Measurements from ENCODE around the gene PALB2.

PALB2 gene

DNA sequence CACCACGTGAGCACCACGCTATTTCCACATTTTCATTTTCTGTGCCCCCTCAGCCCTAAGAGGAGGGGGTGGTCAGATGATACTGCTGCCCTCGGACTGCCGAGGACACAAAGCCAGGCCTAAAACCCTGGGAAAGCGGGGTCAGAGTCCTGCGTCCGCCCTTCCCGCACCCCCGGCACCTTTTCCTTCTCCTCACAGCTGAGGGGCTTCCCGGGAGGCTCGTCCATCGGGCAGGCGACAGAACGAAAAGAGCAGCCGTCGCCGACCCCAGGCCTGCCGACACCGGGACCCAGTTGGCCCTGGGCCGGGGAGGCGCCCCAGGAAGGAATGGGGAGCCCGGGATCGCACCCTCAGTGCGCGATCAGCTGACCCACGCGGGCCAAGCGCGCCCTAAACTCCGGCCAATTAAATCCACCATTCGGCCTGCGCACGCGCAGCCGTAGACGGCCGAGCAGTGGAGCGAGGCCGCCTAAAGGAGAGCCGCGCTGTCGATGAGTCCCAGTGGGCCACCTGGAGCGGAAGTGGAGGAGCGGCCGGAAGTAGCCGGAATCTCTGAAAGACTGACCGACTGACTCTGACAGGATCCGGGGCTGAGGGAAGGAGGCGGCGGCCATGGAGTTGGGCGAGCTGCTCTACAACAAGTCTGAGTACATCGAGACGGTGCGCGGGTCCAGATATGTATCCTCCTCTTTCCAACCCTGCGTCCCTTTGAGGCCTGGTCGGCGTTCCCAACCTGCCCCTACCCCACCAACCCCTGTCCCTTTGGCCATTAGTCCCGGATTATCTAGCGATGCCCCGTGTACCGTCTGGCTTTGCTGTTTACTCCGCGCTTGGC lies at the start of gene PALB2, which contains the start of gene DCTN5:
Gene PALB2 (minus strand): TSS at position 380 of the 835 bp plus-strand sequence. CDS start 153 bp downstream, at position 227.
Gene DCTN5 (plus strand): TSS at position 536 of the 835 bp plus-strand sequence. CDS start 77 bp downstream, at position 613.
- DNase-seq (peak; percentile 92), ATAC-seq (replicated peaks) (peak; percentile 97)
- peak within 1 kb of the TSS; percentile 95 to 97 for H3K4me3 Mint-ChIP-seq
- H3K4me1 Mint-ChIP-seq, result peaks cover 21 to 32% of the 10 kb centered on the region in 2 donors
- peak within 1 kb of the TSS; percentile 98 for H3K27ac Mint-ChIP-seq
- peaks cover 17 to 40% of the 10 kb centered on the region in 2 donors for H3K36me3 Mint-ChIP-seq
- no peaks in the 10 kb centered on the region for H3K9me3 Mint-ChIP-seq
- H3K27me3 Mint-ChIP-seq, result no peaks in the 10 kb centered on the region

GRCh38 chr16:23689442-23690187 lies 48.5 kb upstream of the PALB2 start:
- no peak for ATAC-seq (replicated peaks)
- Mint-ChIP-seq H3K9me3 (no peaks in the 10 kb centered on the region), H3K4me3 (no peak overlapping the region), H3K27me3 (peaks cover 0 to 5% of the 10 kb centered on the region in 2 donors), H3K27ac (no peak overlapping the region), H3K4me1 (peaks cover 3% of the 10 kb centered on the region in 2 donors), H3K36me3 (peaks cover 16 to 43% of the 10 kb centered on the region in 2 donors)
- no peak for DNase-seq

- no peaks in the 10 kb centered on the region for H3K4me1 Mint-ChIP-seq
- H3K9me3 Mint-ChIP-seq, result no peaks in the 10 kb centered on the region
- DNase-seq, result no peak
- H3K4me3 Mint-ChIP-seq, result no peak overlapping the region
- H3K36me3 Mint-ChIP-seq, result peaks cover 28 to 57% of the 10 kb centered on the region in 2 donors
- no peak for ATAC-seq (replicated peaks)
- no peak overlapping the region for H3K27ac Mint-ChIP-seq
- H3K27me3 Mint-ChIP-seq, result no peaks in the 10 kb centered on the region
Observed at GRCh38 chr16:23687034-23687808, 46.1 kb upstream of the PALB2 start.

DNA sequence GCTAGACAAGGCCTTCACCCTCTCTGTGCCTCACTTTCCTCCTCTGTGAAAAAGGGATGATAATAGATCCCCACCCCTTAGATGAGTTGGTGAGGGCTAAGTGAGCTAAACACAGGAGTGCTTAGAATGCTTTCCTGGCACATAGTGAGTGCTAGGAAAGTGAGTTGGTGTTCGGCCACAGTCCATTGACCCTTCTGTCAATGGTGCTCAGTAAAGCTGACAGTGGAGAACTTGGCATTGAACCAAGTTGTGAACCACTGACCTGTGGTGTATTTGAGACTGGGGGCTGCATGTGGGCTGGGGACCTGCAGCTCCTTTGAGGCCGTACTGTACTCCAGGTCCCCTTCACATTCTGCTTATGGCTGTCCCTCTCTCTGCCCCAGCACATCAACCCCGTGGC lies 42.4 kb upstream of the PALB2 start:
- DNase-seq (no peak), ATAC-seq (replicated peaks) (no peak)
- Mint-ChIP-seq H3K4me3 (no peak overlapping the region), H3K27me3 (peaks cover 5 to 7% of the 10 kb centered on the region in 2 donors), H3K36me3 (peaks cover 27 to 52% of the 10 kb centered on the region in 2 donors), H3K4me1 (peaks cover 8 to 16% of the 10 kb centered on the region in 2 donors), H3K9me3 (no peaks in the 10 kb centered on the region), H3K27ac (no peak overlapping the region)

DNA sequence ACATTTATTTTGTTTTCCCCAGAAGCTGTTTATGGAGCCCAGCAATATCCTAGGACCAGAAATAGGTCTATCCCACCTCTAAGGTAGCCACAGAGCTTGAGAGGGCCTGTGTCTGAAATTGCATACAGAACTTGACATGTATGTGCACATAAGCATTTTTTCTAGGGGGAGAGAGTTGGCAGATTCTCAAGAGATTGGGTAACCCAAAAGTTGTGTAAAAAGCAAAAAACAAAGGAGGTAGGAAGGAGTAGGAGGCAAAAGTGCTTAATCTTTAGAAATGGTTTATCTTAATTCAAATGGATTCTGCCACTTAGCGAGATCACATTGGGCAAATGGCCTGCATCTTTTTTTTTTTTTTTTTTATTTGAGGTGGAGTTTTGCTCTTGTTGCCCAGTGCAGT lies 41.1 kb upstream of the PALB2 start:
- Mint-ChIP-seq H3K4me1 (peaks cover 10 to 22% of the 10 kb centered on the region in 2 donors), H3K27me3 (peaks cover 5 to 7% of the 10 kb centered on the region in 2 donors), H3K36me3 (peaks cover 22 to 39% of the 10 kb centered on the region in 2 donors), H3K27ac (no peak overlapping the region), H3K4me3 (no peak overlapping the region), H3K9me3 (no peaks in the 10 kb centered on the region)
- ATAC-seq (replicated peaks), result no peak
- DNase-seq, result no peak

DNA sequence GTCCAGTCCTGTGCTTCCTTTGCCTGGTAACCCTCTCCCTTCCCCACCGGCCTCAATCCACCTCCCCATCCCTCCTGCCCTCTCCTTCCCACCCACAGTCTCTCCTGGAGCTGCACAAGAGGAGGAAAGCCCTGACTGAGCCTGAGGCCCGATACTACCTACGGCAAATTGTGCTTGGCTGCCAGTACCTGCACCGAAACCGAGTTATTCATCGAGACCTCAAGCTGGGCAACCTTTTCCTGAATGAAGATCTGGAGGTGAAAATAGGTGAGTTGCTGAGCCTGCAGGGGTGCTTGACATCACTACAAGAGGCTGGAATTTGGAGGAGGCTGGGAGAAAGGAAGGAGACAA lies 38.9 kb upstream of the PALB2 start:
- H3K4me3 Mint-ChIP-seq, result peak overlapping the region; percentile 84 to 85
- H3K36me3 Mint-ChIP-seq, result peaks cover 24 to 38% of the 10 kb centered on the region in 2 donors
- no peak overlapping the region for H3K27ac Mint-ChIP-seq
- peaks cover 10 to 22% of the 10 kb centered on the region in 2 donors for H3K4me1 Mint-ChIP-seq
- H3K9me3 Mint-ChIP-seq, result no peaks in the 10 kb centered on the region
- ATAC-seq (replicated peaks), result no peak
- peaks cover 5 to 7% of the 10 kb centered on the region in 2 donors for H3K27me3 Mint-ChIP-seq
- DNase-seq, result no peak

DNA sequence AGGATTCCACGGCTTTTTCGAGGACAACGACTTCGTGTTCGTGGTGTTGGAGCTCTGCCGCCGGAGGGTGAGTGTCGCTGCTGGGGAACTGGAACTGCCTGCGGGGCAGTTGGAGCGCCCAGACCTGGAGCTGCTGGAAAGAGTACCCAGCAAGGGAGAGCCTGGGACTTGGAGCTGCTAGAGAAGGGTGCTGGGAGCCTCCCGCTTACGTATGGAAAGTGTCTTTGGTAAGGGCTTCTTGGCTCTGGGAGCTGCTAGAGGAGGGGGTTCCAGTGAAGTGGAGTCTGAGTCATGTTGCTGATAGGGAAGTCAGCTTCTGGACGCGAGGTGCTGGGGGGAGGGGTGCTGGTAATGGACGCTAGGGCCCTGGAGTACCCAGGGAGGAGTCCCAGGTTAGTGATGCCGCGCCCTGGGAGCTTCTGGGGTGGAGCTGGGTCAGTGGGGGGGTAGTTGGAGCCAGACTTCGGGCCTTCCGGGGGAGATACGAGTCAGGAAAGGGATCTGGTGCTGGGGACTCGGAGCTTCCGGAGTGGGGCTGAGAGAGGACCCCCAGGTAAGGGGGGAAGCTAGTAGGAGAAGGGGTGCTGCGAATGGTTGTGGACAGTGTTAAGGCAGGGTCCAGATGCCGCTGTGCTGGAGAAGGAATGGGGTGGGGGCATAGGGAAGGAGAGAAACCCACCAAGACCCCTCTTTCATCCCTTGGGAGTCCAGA lies 38.3 kb upstream of the PALB2 start:
- DNase-seq, result no peak
- H3K4me1 Mint-ChIP-seq, result peaks cover 10 to 22% of the 10 kb centered on the region in 2 donors
- peak overlapping the region; percentile 53 for H3K27ac Mint-ChIP-seq
- H3K9me3 Mint-ChIP-seq, result no peaks in the 10 kb centered on the region
- peak overlapping the region; percentile 84 to 85 for H3K4me3 Mint-ChIP-seq
- H3K27me3 Mint-ChIP-seq, result peaks cover 5 to 7% of the 10 kb centered on the region in 2 donors
- peak; percentile 32 to 38 for ATAC-seq (replicated peaks)
- H3K36me3 Mint-ChIP-seq, result peaks cover 27 to 40% of the 10 kb centered on the region in 2 donors

GRCh38 chr16:23678430-23679273 lies 37.5 kb upstream of the PALB2 start, which contains the start of gene PLK1:
Gene PLK1, plus strand, starts transcription at chr16:23678889. Its CDS starts 44 bp downstream, at chr16:23678933.
- Mint-ChIP-seq H3K4me1 (peaks cover 10 to 22% of the 10 kb centered on the region in 2 donors), H3K27me3 (peaks cover 5 to 7% of the 10 kb centered on the region in 2 donors), H3K27ac (peak within 1 kb of the TSS; percentile 53), H3K4me3 (peak within 1 kb of the TSS; percentile 84 to 85), H3K9me3 (no peaks in the 10 kb centered on the region), H3K36me3 (peaks cover 23 to 37% of the 10 kb centered on the region in 2 donors)
- ATAC-seq (replicated peaks), result peak; percentile 96 to 98
- peak; percentile 65 for DNase-seq

GRCh38 chr16:23676924-23677480 lies 35.9 kb upstream of the PALB2 start:
- DNase-seq (no peak), ATAC-seq (replicated peaks) (no peak)
- Mint-ChIP-seq H3K9me3 (no peaks in the 10 kb centered on the region), H3K36me3 (peaks cover 18 to 32% of the 10 kb centered on the region in 2 donors), H3K27me3 (peaks cover 5 to 7% of the 10 kb centered on the region in 2 donors), H3K4me3 (no peak overlapping the region), H3K4me1 (peaks cover 10 to 22% of the 10 kb centered on the region in 2 donors), H3K27ac (no peak overlapping the region)

DNA sequence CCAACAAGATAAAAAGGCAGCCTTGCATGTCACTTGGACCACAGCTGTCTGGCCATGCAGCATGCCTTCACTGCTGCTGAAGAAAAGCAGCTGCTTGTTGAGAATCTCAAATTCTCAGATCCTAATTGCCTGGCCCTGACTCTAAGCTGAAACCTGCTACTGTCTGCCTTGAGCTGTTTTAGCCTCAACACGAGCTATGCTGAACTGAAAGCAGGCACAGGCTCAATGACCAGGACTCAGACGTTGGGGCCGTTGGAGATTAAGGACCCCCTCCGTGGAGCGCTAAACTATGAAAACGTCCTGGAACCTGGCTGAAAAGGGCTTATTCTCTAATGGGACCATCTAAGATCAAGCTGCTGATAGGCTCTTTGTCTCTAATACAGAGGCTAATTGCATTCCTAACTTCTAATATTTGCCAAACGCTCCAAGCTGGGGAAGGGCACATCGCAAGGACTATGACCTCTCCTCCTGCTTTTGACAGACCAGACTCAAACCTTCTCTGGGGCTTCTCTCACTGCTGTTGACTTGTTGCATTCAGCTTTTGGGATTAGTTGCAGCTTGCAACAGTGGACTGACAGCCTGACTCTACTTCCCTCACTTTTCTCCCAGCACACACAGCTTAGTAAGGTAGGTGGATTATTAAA lies 33.0 kb upstream of the PALB2 start:
- peaks cover 0 to under 1% of the 10 kb centered on the region in 2 donors for H3K27me3 Mint-ChIP-seq
- no peak overlapping the region for H3K27ac Mint-ChIP-seq
- peaks cover 30 to 43% of the 10 kb centered on the region in 2 donors for H3K36me3 Mint-ChIP-seq
- H3K9me3 Mint-ChIP-seq, result no peaks in the 10 kb centered on the region
- peaks cover 26 to 38% of the 10 kb centered on the region in 2 donors for H3K4me1 Mint-ChIP-seq
- ATAC-seq (replicated peaks) (no peak), DNase-seq (no peak)
- H3K4me3 Mint-ChIP-seq, result no peak overlapping the region

DNA sequence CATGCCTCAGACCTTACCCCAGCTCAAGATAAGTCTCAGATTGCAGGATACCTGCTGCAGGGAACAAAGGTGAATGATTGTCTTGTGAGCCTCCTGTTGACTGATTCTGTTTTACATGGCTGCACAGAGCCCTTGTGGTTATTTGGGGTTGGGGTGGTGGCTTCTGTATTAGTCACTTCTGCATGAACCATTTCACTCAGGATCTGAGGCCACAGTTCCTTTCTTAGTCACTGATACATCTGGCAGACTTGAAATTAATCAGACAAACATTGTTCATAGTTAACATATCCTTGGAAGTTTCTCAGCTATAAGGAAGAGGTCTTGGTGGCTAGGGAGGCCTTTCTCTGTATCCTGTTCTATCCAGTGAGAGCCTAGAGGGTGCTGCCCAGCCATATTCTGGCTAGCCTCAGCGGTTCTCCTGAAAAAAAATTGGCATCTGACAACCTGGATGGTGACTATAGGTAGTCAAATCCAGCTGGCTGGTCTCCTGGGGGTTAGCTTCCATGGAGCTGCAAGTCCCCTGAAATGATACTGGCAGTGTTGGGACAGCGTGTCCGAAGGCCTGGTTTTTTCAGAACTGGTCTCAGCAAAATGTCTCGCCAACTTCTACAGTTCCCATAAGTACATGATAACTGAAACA lies 29.1 kb upstream of the PALB2 start:
- H3K4me3 Mint-ChIP-seq, result peak overlapping the region; percentile 19
- no peaks in the 10 kb centered on the region for H3K9me3 Mint-ChIP-seq
- H3K4me1 Mint-ChIP-seq, result peaks cover 24 to 35% of the 10 kb centered on the region in 2 donors
- H3K36me3 Mint-ChIP-seq, result peaks cover 56 to 76% of the 10 kb centered on the region in 2 donors
- peak; percentile 100 for ATAC-seq (replicated peaks)
- H3K27ac Mint-ChIP-seq, result no peak overlapping the region
- peak; percentile 58 for DNase-seq
- no peaks in the 10 kb centered on the region for H3K27me3 Mint-ChIP-seq

GRCh38 chr16:23668873-23669272 lies 27.8 kb upstream of the PALB2 start:
- H3K4me3 Mint-ChIP-seq, result no peak overlapping the region
- no peak for DNase-seq
- H3K36me3 Mint-ChIP-seq, result peaks cover 59 to 81% of the 10 kb centered on the region in 2 donors
- no peaks in the 10 kb centered on the region for H3K27me3 Mint-ChIP-seq
- no peak overlapping the region for H3K27ac Mint-ChIP-seq
- ATAC-seq (replicated peaks), result no peak
- no peaks in the 10 kb centered on the region for H3K9me3 Mint-ChIP-seq
- H3K4me1 Mint-ChIP-seq, result peaks cover 26 to 35% of the 10 kb centered on the region in 2 donors
